SKM-1 (cell line): ENCODE measurements around the gene ZBTB46.
"Not testable (repeated sequence)": the region's sequence is repeated elsewhere in the genome, so short reads cannot be mapped to it uniquely, and the experiment has no call there.

Experiments
- DNase-seq: peaks from one replicate; lab custom pipeline; 2025; ENCODE audit not compliant: unreplicated experiment; lab: John Stamatoyannopoulos, UW

ZBTB46 gene

GRCh38 chr20:63858393-63859165 is 27.5 kb upstream of the ZBTB46 start:
- no peak for DNase-seq

DNA sequence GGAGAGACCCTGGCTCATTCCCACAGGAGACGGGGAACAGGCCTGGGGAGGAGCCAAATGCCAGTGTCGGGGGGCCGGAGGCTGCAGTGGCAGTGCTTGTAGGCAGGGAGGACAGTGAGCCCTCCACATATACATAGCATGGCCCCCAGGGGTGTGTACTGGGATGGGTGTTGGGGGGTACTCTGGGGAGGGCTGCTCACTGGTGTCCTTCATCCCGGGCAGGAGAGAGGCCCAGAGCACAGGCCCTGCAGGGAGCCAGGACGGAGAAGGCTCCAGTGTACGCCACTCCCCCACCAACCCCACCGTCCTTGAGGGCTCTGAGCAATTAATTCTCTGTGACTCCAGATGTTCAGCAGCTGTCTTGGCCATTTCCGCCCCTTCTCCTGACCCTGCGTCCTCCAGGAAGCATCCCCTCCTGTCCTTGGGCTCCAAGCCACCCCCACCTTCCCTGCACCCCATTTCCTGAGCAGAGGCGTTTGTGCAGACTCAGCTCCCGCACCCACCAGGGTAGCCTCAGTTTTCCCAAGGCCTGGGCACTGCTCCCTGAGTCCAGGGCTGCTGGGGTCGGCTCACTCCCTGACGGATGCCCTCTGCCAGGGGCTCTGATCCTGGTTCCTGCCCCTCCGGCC is 26.8 kb upstream of the ZBTB46 start:
- no peak for DNase-seq

- no peak for DNase-seq
Measured at GRCh38 chr20:63856098-63856511, 25.0 kb upstream of the ZBTB46 start.

DNA sequence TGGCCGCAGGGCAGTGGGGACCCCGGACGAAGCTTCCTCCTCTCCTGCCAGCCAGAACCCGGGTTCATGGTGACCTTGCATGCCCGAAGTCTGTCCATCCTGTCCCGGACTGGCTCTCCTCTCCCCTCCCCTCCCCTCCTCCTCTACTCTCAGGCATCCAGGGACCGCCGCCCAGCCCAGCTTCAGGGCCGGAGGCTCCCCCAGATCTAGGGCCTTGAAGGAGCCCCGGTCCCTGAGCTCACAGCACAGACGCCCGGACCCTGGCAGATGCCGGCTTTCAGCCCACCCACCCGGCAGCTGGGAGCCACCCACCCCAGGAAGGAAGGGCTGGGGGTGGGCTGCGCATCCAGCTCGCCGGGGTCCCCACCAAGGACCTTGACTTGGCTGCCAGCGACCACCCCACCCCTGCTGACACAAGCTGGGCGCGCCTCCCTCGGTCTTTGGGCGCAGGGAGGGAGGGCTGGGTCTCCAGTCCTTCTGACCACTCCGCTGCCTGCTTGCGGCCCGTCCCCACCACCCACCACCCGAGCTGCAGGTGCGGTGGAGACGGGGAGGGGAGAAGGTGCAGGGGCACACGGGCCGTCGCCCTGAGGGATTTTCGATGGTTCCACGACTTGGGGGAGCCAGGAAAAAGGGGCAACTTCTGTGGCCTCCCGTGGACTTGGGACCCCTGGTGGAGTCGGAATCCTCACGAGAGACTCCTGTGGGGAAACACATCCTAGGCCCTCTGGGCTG is 24.5 kb upstream of the ZBTB46 start:
- no peak for DNase-seq

GRCh38 chr20:63854766-63855362 is 23.8 kb upstream of the ZBTB46 start:
- DNase-seq = no peak

DNA sequence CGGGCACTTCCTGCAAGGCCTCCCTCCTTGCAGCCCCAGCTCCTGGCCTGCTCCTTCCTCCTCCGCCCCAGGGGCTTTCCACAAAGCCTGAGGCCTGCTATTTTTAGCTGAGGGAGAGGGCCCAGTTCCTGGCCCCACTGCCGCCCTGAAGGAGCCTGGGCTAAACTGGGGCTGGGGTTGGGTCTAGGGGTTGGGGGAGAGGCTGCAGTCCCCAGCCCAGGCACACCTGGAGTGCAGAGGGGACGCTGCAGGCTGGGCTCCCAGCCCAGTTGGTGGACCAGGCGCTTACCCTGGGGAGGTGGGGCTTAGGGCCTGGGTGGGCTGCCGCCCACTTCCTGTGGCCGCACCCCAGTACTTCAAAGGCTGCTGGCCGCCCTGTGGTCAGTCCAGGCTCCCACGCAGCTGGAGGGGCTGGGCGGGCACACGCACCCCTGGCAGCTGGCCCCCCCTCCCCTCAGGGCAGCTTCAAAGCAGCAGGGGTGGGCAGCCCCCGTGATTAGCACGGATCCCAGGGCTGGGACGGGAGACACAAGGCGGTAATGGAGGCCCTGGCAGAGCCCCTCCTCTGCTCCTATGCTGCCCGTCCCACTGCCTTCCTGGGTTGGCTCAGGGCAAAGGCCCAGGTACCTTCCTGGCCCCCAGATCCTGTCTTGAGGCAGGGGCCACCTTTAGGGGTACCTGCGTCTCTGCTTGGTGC is 23.2 kb upstream of the ZBTB46 start:
- DNase-seq = no peak

DNA sequence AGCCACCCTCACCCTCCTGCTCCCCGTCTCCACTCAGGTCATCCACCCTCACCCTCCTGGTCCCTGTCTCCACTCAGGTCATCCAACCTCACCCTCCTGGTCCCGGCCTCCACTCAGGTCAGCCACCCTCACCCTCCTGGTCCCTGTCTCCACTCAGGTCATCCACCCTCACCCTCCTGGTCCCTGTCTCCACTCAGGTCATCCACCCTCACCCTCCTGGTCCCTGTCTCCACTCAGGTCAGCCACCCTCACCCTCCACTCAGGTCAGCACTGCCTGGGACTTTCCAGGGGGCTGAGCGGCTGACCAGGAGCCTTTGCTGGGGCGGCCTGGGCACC is 22.6 kb upstream of the ZBTB46 start:
- not testable (repeated sequence) for DNase-seq

- DNase-seq = not testable (repeated sequence)
Measured at GRCh38 chr20:63851548-63851943, 20.5 kb upstream of the ZBTB46 start.

- no peak for DNase-seq
Measured at GRCh38 chr20:63850689-63851547, 19.9 kb upstream of the ZBTB46 start.

- DNase-seq = no peak
Measured at GRCh38 chr20:63848003-63848911, 17.2 kb upstream of the ZBTB46 start.

GRCh38 chr20:63847237-63848002 is 16.4 kb upstream of the ZBTB46 start:
- no peak for DNase-seq

- DNase-seq = no peak
Measured at GRCh38 chr20:63846888-63847236, 15.8 kb upstream of the ZBTB46 start.

GRCh38 chr20:63846128-63846771 is 15.2 kb upstream of the ZBTB46 start:
- no peak for DNase-seq

- DNase-seq = no peak
Measured at GRCh38 chr20:63844511-63844991, 13.5 kb upstream of the ZBTB46 start.

GRCh38 chr20:63843778-63844177 is 12.7 kb upstream of the ZBTB46 start:
- DNase-seq = no peak

DNA sequence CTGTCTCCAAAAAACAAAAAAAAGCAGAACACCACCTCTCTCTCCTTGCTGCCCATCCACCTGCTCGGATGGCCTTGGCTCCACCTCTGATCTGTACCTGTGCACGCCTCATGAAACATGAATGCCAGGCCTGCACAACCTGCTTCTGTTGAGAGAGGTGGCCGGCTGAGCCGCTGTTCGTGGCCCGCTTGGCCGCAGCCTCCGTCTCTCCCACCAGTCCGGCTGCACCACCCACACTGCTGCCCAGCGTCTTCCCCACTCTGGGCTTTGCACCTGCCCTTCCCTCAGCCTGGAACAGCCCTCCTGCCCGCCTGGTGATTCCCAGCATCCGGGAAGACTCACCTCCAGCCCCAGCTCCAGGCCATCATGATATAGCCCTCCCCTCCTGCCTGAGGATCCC is 12.2 kb upstream of the ZBTB46 start:
- no peak for DNase-seq

GRCh38 chr20:63842258-63842657 is 11.2 kb upstream of the ZBTB46 start:
- no peak for DNase-seq

DNA sequence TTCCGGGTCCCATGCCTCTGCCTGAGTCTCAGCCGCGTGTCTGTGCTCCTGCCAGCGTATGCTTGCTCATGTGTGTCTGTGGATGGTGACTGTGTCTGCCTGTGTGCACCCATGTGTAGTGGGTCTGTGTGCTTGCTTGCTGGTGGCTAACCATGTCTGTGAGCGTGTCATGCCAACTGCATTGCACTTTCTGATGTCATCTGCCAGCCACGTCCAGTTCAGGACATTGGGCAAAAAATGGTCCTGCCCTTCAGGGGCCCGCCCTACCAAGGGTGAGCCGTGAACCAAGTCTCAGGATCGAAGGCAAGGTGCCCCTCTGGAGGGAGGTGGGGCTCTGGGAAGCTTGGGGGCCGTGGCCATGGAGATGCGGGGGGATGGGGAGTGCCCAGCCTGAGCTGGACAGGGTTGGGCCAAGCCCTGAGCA is 9.4 kb upstream of the ZBTB46 start:
- no peak for DNase-seq
